NK-92 treated with Interleukin-12 subunit alpha and Interleukin-12 subunit beta, amount 100 ng/mL, for 24 hours (cell line): ENCODE data around the gene SRGAP2C.
"Not testable (repeated sequence)": the region's sequence is repeated elsewhere in the genome, so short reads cannot be mapped to it uniquely, and the experiment has no call there.

Experiments
- DNase-seq: peaks from one replicate; lab custom pipeline; 2025; lab: John Stamatoyannopoulos, UW

SRGAP2C gene

GRCh38 chr1:121279548-121279898, 94.7 kb downstream of the SRGAP2C start:
- DNase-seq, result not testable (repeated sequence)

- DNase-seq, result not testable (repeated sequence)
Observed at GRCh38 chr1:121280699-121281317, 96.0 kb downstream of the SRGAP2C start.

- DNase-seq, result not testable (repeated sequence)
Observed at GRCh38 chr1:121281480-121281879, 96.7 kb downstream of the SRGAP2C start.

- DNase-seq, result not testable (repeated sequence)
Observed at GRCh38 chr1:121283587-121284180, 98.9 kb downstream of the SRGAP2C start.

- DNase-seq, result not testable (repeated sequence)
Observed at GRCh38 chr1:121292590-121292989, 107.8 kb downstream of the SRGAP2C start.

- DNase-seq, result not testable (repeated sequence)
Observed at GRCh38 chr1:121293263-121294204, 108.8 kb downstream of the SRGAP2C start.

- DNase-seq, result not testable (repeated sequence)
Observed at GRCh38 chr1:121294205-121294570, 109.4 kb downstream of the SRGAP2C start.

- DNase-seq, result not testable (repeated sequence)
Observed at GRCh38 chr1:121296563-121296962, 111.8 kb downstream of the SRGAP2C start.

- not testable (repeated sequence) for DNase-seq
Observed at GRCh38 chr1:121298529-121298928, 113.8 kb downstream of the SRGAP2C start.

GRCh38 chr1:121299514-121300149, 114.9 kb downstream of the SRGAP2C start:
- not testable (repeated sequence) for DNase-seq

GRCh38 chr1:121301876-121302275, 117.1 kb downstream of the SRGAP2C start:
- DNase-seq, result not testable (repeated sequence)

- not testable (repeated sequence) for DNase-seq
Observed at GRCh38 chr1:121307759-121308158, 123.0 kb downstream of the SRGAP2C start.

GRCh38 chr1:121315509-121315908, 130.7 kb downstream of the SRGAP2C start:
- DNase-seq, result not testable (repeated sequence)

- not testable (repeated sequence) for DNase-seq
Observed at GRCh38 chr1:121316081-121316480, 131.3 kb downstream of the SRGAP2C start.

GRCh38 chr1:121317491-121318468, 133.0 kb downstream of the SRGAP2C start:
- DNase-seq, result not testable (repeated sequence)

- DNase-seq, result not testable (repeated sequence)
Observed at GRCh38 chr1:121318687-121319086, 133.9 kb downstream of the SRGAP2C start.

- DNase-seq, result not testable (repeated sequence)
Observed at GRCh38 chr1:121321660-121322059, 136.9 kb downstream of the SRGAP2C start.

- DNase-seq, result not testable (repeated sequence)
Observed at GRCh38 chr1:121324726-121325125, 140.0 kb downstream of the SRGAP2C start.

GRCh38 chr1:121332141-121332540, 147.4 kb downstream of the SRGAP2C start:
- not testable (repeated sequence) for DNase-seq

- DNase-seq, result not testable (repeated sequence)
Observed at GRCh38 chr1:121332599-121333562, 148.1 kb downstream of the SRGAP2C start.
